Epidermal melanocyte (primary cell): ENCODE results near the gene LRRC7.
"Not testable (repeated sequence)": the region's sequence is repeated elsewhere in the genome, so short reads cannot be mapped to it uniquely, and the experiment has no call there.

Experiments used
- DNase-seq: peaks from one replicate; pipeline ENCODE4 v3.0.0; 2011; ENCODE audit warnings: low spot score; ENCODE audit not compliant: insufficient read length

The LRRC7 gene

GRCh38 chr1:69947837-69948236 lies 380.1 kb downstream of the LRRC7 start:
- no peak for DNase-seq

- DNase-seq = no peak
These were observed 385.0 kb downstream of the LRRC7 start for GRCh38 chr1:69952676-69953075.

GRCh38 chr1:69962452-69962851 lies 394.7 kb downstream of the LRRC7 start:
- not testable (repeated sequence) for DNase-seq

GRCh38 chr1:69967245-69967766 lies 399.6 kb downstream of the LRRC7 start:
- DNase-seq = no peak

- no peak for DNase-seq
These were observed 409.2 kb downstream of the LRRC7 start for GRCh38 chr1:69976896-69977295.

- no peak for DNase-seq
These were observed 415.3 kb downstream of the LRRC7 start for GRCh38 chr1:69982992-69983391.

GRCh38 chr1:69985376-69985775 lies 417.7 kb downstream of the LRRC7 start:
- no peak for DNase-seq

GRCh38 chr1:69985901-69986439 lies 418.2 kb downstream of the LRRC7 start:
- no peak for DNase-seq

GRCh38 chr1:69987881-69988280 lies 420.2 kb downstream of the LRRC7 start:
- no peak for DNase-seq

- no peak for DNase-seq
These were observed 423.9 kb downstream of the LRRC7 start for GRCh38 chr1:69991644-69992043.

- no peak for DNase-seq
These were observed 424.9 kb downstream of the LRRC7 start for GRCh38 chr1:69992594-69992993.

- DNase-seq = no peak
These were observed 426.1 kb downstream of the LRRC7 start for GRCh38 chr1:69993810-69994209.

- DNase-seq = no peak
These were observed 426.5 kb downstream of the LRRC7 start for GRCh38 chr1:69994241-69994640.

- DNase-seq = no peak
These were observed 431.1 kb downstream of the LRRC7 start for GRCh38 chr1:69998847-69999246.

- no peak for DNase-seq
These were observed 435.6 kb downstream of the LRRC7 start for GRCh38 chr1:70003211-70003908.

GRCh38 chr1:70005386-70006034 lies 437.8 kb downstream of the LRRC7 start:
- DNase-seq = no peak

GRCh38 chr1:70008660-70009059 lies 440.9 kb downstream of the LRRC7 start:
- no peak for DNase-seq

GRCh38 chr1:70017770-70018169 lies 450.0 kb downstream of the LRRC7 start:
- DNase-seq = no peak

- DNase-seq = no peak
These were observed 456.6 kb downstream of the LRRC7 start for GRCh38 chr1:70024272-70024671.

GRCh38 chr1:70025052-70025451 lies 457.3 kb downstream of the LRRC7 start:
- no peak for DNase-seq

- DNase-seq = no peak
These were observed 458.1 kb downstream of the LRRC7 start for GRCh38 chr1:70025846-70026245.

GRCh38 chr1:70033266-70033873 lies 465.6 kb downstream of the LRRC7 start:
- DNase-seq = no peak
